HG02610 (cell line): ENCODE measurements around the gene FJX1.

Source experiments
- ATAC-seq: cut with Tn5 transposase; IDR thresholded peaks from one replicate; pipeline ENCODE4 v1.9.1; 2021; ENCODE audit warnings: mild to moderate bottlenecking, moderate library complexity; ENCODE audit not compliant: unreplicated experiment

FJX1 gene

GRCh38 chr11:35605706-35606105 lies 12.6 kb upstream of the FJX1 start:
- ATAC-seq, result no peak

- ATAC-seq, result no peak
These were observed 12.1 kb upstream of the FJX1 start for GRCh38 chr11:35606206-35606605.

- ATAC-seq, result no peak
These were observed 9.8 kb upstream of the FJX1 start for GRCh38 chr11:35608502-35608901.

- no peak for ATAC-seq
These were observed 8.6 kb upstream of the FJX1 start for GRCh38 chr11:35609656-35610055.

- no peak for ATAC-seq
These were observed 7.6 kb upstream of the FJX1 start for GRCh38 chr11:35610631-35611030.

GRCh38 chr11:35611741-35612140 lies 6.5 kb upstream of the FJX1 start:
- no peak for ATAC-seq

DNA sequence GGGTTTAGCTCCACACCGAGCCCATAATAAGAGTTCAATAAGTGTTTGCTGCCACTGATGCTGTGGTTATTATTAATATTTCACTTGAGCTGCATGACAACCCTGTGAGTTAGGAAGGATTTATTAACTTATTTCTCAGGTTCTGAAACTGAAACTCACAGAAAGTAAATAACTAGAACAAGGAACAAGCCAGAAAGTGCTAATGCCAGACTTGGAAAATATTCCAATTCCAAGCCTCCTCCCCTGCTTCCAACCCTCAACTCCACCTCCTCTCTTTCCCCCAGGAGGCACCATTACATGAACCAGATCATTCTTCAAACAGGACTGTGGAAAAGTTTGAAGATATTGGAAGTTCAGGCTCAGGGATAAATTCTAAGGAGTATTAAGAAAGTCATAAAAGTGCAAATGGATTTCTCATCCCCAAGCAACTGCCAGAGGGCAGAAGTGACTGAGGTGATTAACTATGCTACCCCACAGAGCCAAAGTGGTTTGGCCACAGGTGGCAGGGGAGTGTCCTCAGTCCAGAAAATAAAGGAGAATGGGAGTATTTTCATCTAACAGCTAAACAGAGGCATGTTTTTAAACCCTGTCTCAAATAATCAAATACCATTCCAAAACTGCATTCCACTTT lies 3.2 kb upstream of the FJX1 start:
- ATAC-seq, result no peak

DNA sequence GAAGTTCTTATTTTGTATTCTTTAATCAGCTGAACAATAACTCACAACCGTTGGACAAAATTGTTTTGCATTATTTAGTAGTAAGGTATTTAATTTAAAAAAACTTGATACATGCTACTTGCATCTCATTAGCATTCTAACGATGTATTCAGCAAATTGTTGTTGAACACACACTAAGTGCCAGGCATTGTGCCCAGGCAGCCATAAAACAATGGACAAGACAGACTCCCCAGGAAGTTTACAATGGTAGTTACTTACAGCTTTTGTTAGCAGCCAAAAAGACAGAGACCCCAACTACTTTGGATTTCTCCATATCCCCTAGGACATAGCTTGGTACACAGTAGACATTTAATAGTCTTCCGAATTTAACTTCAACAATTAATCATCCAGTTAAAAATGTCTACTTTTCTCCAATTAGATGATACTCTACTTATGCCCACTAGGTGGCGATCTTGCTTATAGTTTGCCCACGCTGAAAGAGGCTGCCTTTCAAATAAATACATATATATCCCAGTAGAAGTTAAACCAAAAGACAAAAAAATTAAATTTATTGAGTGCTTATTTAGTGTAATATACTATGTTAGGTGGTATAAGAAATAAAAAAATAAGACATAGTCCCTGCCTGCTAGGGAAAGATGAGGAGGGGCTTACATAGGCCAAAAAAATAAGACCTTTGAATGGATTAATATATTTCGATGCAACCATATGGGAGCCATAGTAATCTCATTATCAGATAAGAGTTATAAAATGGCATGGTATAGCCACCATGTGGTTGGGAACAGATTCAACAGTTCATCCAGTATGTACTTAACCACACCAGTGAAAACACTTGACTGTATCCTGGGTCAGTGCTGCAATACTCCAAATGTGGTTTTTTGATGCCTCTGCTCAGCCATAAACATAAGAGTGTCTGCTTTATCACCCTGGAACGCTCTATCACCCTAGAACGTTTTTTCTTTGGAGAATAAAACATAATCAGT lies 2.0 kb upstream of the FJX1 start:
- ATAC-seq, result no peak

DNA sequence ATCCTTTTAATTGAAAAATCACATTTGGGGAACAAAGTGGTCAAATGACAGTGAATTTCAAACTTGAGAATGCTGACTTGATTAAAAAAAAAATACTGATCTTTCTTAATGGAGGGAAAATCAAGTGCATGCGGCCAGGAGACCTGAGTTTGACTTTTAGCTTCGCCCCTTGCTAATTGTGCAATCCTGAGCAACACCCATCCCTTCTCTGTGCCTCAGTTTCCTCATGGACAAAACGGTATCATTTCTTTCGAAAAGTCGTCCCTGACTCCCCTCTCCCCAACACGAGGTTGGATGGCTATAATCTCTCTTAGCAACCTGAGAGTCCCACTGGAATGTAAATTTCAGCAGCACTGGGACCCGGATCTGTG lies 959 bp upstream of the FJX1 start:
- no peak for ATAC-seq

GRCh38 chr11:35618497-35619115 lies 346 bp downstream of the FJX1 start:
- peak; percentile 52 for ATAC-seq

DNA sequence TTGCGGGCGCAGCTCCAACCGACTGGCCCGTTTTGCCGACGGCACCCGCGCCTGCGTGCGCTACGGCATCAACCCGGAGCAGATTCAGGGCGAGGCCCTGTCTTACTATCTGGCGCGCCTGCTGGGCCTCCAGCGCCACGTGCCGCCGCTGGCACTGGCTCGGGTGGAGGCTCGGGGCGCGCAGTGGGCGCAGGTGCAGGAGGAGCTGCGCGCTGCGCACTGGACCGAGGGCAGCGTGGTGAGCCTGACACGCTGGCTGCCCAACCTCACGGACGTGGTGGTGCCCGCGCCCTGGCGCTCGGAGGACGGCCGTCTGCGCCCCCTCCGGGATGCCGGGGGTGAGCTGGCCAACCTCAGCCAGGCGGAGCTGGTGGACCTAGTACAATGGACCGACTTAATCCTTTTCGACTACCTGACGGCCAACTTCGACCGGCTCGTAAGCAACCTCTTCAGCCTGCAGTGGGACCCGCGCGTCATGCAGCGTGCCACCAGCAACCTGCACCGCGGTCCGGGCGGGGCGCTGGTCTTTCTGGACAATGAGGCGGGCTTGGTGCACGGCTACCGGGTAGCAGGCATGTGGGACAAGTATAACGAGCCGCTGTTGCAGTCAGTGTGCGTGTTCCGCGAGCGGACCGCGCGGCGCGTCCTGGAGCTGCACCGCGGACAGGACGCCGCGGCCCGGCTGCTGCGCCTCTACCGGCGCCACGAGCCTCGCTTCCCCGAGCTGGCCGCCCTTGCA lies 1.0 kb downstream of the FJX1 start:
- ATAC-seq, result peak; percentile 37

DNA sequence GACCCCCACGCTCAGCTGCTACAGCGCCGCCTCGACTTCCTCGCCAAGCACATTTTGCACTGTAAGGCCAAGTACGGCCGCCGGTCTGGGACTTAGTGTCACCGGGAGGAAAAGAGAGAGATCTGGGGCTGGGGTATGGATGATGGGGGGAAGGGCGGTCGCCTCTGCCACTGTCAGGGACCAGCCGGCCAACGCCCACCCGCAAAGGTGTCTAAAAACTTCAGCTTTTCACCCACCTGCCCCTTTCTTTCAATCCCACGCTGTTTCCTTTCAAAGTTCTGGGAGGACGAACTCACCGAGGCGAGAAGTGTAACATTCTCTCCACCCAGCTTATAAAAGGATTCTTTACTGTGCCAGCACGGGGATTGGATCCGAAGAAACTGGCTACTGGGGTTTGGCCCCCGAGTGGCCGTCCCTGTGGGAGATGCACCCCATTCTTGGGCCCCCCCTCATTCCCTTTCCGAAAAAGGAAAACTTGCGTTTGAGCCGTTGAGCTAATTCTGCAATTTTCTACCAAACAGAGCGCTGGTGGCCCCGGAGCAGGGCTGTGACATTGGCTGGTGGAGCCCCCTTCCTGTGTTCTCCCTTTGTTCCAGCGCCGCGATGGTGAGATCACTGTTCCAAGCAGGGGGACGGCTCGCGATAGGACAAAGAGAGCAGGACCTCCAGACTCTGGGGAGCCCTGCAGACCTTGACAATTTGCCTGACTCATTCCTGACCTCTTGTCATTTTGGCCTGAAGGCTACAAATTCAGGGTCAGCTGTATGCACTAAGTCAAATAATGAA lies 1.8 kb downstream of the FJX1 start:
- ATAC-seq, result no peak

DNA sequence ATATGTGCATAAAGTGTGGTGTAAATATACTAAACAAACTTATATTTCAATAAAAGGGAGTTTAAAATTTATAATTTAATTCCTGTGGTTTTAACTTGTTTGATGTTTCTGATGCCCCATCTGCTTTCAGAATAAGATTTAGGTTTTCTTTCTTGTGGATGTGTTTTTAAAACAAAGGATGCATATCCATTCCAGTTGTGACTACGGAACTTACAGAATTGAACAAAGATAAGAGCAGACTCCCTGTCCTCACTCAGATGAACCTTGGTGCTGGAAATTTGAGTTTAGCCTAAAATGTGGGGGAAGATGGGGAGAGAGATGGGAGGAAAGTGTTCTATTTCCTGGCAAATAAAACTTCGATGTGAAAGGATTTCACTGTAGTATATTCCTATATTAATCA lies 2.5 kb downstream of the FJX1 start:
- no peak for ATAC-seq

DNA sequence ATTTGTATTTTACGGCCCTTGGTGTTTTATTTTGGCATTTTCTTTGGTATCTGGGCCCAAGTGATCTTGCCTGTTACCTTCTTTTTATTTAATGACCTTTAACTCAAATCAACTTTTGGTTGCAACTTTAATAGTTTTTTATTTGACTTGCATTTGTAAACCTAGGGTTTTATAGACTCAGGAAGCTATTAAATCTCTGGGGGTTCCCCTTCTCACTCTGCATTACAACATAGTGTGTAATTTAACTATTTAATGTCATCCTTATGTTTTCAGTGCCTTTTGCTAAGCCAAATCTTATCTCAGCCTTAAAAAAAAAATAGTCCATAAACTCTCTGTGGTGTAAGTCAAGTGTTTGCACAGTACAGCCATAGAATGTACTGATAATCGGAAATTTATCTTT lies 3.4 kb downstream of the FJX1 start:
- ATAC-seq, result no peak

DNA sequence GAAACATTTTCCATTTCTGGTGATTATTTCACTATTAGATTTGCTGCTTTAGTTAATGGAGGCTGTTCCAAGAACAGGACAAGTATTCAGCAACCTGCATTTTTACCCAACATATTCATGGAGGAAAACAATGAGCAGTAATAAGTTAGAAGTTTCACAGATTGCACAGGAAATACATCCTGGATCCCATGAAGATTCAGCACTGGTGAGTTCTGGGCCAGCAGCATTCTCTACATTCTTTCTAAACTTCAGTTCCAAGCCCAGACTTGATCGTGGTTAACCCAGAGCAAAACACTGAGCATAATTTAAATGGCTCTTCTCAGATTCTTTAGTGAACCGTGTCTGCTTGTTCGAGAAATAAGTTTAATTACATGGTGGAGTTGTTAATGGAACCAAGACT lies 3.8 kb downstream of the FJX1 start:
- no peak for ATAC-seq

- ATAC-seq, result no peak
These were observed 5.4 kb downstream of the FJX1 start for GRCh38 chr11:35623621-35624168.

DNA sequence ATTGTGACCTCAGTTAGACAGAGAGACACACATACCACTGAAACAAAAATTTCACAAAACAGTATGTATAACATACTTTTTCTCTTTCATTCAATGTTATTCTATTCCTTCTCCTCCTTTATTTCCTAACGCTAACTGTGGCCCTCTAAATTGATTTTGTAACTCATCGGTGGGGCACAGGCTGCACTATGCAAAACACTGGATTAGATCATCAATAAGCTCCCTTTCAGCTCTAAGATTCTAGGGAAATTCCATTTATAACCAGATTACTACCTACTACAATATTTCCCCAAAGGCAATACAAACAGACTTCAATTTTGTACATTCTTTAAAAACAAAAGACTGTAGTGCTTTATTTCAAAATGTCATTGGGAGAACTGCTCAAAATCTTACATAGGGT lies 6.1 kb downstream of the FJX1 start:
- no peak for ATAC-seq

DNA sequence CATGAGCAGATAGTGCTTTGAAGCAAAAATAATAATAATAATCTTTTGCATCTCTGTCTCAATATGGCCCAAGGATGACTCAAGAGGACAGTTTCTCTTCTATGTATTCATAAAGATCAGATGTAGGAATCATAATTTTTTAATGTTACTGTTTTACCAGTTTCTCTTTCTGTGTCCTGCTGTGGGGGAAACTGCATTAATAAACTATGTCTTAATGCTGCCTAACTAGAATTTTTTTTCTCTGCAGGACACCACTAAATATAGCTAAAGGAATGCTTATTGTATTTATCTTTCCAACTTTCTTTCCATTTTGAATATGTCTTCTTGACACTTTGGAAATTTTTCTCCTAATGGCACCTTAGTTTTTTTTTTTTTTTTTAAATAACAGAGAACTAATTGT lies 6.5 kb downstream of the FJX1 start:
- no peak for ATAC-seq

DNA sequence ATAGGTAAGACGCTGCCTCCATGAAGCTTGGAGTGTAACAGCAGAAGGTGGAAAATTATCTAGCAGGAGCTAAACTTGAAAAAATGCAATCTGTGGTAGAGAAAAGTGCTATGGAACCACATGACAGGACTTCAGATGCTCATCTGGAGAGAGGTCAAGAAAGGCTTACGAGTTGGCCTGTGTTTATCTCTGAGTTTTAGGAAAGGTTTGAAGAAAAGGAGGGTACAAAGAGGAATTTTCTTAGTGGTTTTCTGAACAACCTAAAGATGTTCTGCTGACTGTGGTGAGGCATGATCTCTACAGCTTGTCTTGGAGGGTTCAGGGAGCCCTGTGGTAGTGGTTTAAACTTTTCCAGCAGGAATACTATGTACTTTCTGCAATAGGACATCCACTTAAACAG lies 8.2 kb downstream of the FJX1 start:
- no peak for ATAC-seq

- no peak for ATAC-seq
These were observed 11.3 kb downstream of the FJX1 start for GRCh38 chr11:35629511-35629910.
